Lower leg skin (tissue), 4 donors: ENCODE results near the gene NCAPG2. TPM values are rescaled to one million over a fixed set of nuclear protein-coding genes. Genes with fewer than 3 reads are reported as not detected.

Experiments used
- DNase-seq, 2 donors: peaks; one replicate each; pipeline ENCODE4 v3.0.0-alpha.2; 2019; ENCODE audit warnings: low spot score in 2 of 2
- H3K4me3 ChIP-seq: fragments of 200-600 bp; sonication (generic); 2 replicates; pipeline ENCODE4 v1.5.1; 2017; ENCODE audit warnings: mild to moderate bottlenecking, low read depth; ENCODE audit not compliant: poor library complexity, severe bottlenecking
- CTCF ChIP-seq, 3 donors: fragments of 450-650 bp; IDR thresholded peaks; one replicate each; pipeline ENCODE4 v1.5.1; 2016; ENCODE audit warnings: antibody characterized with exemption in 3 of 3, mild to moderate bottlenecking in 3 of 3, moderate library complexity in 2 of 3
- POLR2A ChIP-seq, 2 donors: fragments of 450-650 bp; IDR thresholded peaks; one replicate each; pipeline ENCODE4 v1.6.1; 2016 to 2017; ENCODE audit warnings: antibody characterized with exemption in 2 of 2, mild to moderate bottlenecking in 1 of 2, moderate library complexity in 1 of 2
- WGBS, 2 donors: methylation state at CpG; one replicate each; pipeline ENCODE4 v1.1.5; 2018; 5-methylcytosine and 5-hydroxymethylcytosine counted together
- intact Hi-C: fragments of 100-400 bp; cut with DNase I; formaldehyde crosslinking; loops from one replicate; pipeline ENCODE4 v1.15.0; 2023; ENCODE audit warnings: low total_unique reads
- total RNA-seq, 4 donors: library from RNA; depleted of rRNA; stranded (reverse); fragments of >200 nt; gene quantifications; one replicate each; pipeline ENCODE4 v1.1.0, GENCODE V29; 2016

NCAPG2 gene
- total RNA-seq, 4 donors from 2014 or later, result 5.2 to 9.7 (median 6.1) TPM

GRCh38 chr7:158663428-158663741 is 41.2 kb downstream of the NCAPG2 start:
- TF ChIP-seq CTCF (IDR thresholded peaks at IDR 0.05) (no peak), POLR2A (IDR thresholded peaks at IDR 0.05) (no peak)
- DNase-seq, result no peak
- 77 to 100% methylated on average over 2 of the region's 2 CpGs for WGBS, 2 donors
- intact Hi-C loops, result no loop called here
- H3K4me3 ChIP-seq, result no peak overlapping the region

GRCh38 chr7:158662610-158663427 is 41.8 kb downstream of the NCAPG2 start:
- no peak for DNase-seq
- 81 to 88% methylated on average over 14 of the region's 14 CpGs for WGBS, 2 donors
- no peak overlapping the region for H3K4me3 ChIP-seq
- TF ChIP-seq CTCF (IDR thresholded peaks at IDR 0.05) (no peak), POLR2A (IDR thresholded peaks at IDR 0.05) (no peak)
- intact Hi-C loops, result no loop called here

GRCh38 chr7:158658475-158658874 is 46.1 kb downstream of the NCAPG2 start:
- no peak for DNase-seq
- 94 to 98% methylated on average over 2 of the region's 2 CpGs for WGBS, 2 donors
- no peak overlapping the region for H3K4me3 ChIP-seq
- TF ChIP-seq POLR2A (IDR thresholded peaks at IDR 0.05) (no peak), CTCF (IDR thresholded peaks at IDR 0.05) (no peak)
- intact Hi-C loops, result no loop called here

- intact Hi-C loops, result no loop called here
- no peak for DNase-seq
- no peak for TF ChIP-seq POLR2A (IDR thresholded peaks at IDR 0.05)
- no peak for TF ChIP-seq CTCF (IDR thresholded peaks at IDR 0.05)
- 88 to 96% methylated on average over 10 of the region's 10 CpGs for WGBS, 2 donors
- no peak overlapping the region for H3K4me3 ChIP-seq
Observed at GRCh38 chr7:158657189-158657746, 47.3 kb downstream of the NCAPG2 start.

GRCh38 chr7:158655931-158656441 is 48.6 kb downstream of the NCAPG2 start:
- TF ChIP-seq CTCF (IDR thresholded peaks at IDR 0.05) (no peak), POLR2A (IDR thresholded peaks at IDR 0.05) (no peak)
- intact Hi-C loops, result no loop called here
- WGBS, 2 donors, result 79 to 89% methylated on average over 7 of the region's 7 CpGs

More at GRCh38 chr7:158655931-158656441, 48.6 kb downstream of the NCAPG2 start:
- no peak for DNase-seq
- H3K4me3 ChIP-seq, result no peak overlapping the region
